ENCODE results near the gene DCTN4.

Gene DCTN4

DNA sequence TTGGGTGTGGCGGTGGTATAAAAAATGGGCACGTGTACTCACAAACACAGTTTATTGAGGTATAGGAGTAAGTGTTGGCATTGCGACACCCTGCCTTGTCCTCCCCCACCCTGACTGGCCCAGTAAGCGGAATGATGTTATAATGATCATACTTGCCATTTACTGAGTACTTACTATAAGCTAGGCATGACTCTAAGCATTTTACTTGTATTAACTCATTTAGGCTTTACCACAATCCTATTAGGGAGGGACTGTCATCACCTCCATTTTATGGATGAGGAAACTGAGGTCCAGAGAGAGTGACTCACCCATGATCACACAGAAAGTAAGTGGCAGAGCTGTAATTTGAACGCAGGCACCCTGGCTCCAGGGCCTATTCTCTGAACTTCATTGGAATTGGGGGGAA lies 22.0 kb upstream of the DCTN4 start:
- Histone ChIP-seq H3K4me3 (ENCODE audit: insufficient read depth, low read length, poor library complexity, severe bottlenecking) (no peak overlapping the region), H4K20me1 (ENCODE audit: low read depth, low read length) (no peaks in the 10 kb centered on the region), H3K27ac (ENCODE audit: low read depth, low read length) (no peak overlapping the region), H3F3A (ENCODE audit: insufficient read depth) (no peaks in the 10 kb centered on the region), H3K4me2 (ENCODE audit: low read depth, low read length, poor library complexity, severe bottlenecking) (no peak overlapping the region), H2AFZ (ENCODE audit: low read depth, low read length, severe bottlenecking) (no peak overlapping the region), H3K36me3 (ENCODE audit: low read length) (no peaks in the 10 kb centered on the region), H3K9ac (ENCODE audit: low read length) (no peak overlapping the region), H3K79me2 (ENCODE audit: insufficient read depth, low read length) (no peaks in the 10 kb centered on the region), H3K27me3 (ENCODE audit: low read length) (no peaks in the 10 kb centered on the region), H3K9me3 (ENCODE audit: insufficient read depth, low read length) (no peaks in the 10 kb centered on the region), H3K9me2 (replicated peaks; ENCODE audit: insufficient read depth, low read length) (no peaks in the 10 kb centered on the region)
- no peak for TF ChIP-seq EZH2phosphoT487 (conservative IDR thresholded peaks at IDR 0.05; ENCODE audit: low read length)
- TF ChIP-seq, protein P1, sequence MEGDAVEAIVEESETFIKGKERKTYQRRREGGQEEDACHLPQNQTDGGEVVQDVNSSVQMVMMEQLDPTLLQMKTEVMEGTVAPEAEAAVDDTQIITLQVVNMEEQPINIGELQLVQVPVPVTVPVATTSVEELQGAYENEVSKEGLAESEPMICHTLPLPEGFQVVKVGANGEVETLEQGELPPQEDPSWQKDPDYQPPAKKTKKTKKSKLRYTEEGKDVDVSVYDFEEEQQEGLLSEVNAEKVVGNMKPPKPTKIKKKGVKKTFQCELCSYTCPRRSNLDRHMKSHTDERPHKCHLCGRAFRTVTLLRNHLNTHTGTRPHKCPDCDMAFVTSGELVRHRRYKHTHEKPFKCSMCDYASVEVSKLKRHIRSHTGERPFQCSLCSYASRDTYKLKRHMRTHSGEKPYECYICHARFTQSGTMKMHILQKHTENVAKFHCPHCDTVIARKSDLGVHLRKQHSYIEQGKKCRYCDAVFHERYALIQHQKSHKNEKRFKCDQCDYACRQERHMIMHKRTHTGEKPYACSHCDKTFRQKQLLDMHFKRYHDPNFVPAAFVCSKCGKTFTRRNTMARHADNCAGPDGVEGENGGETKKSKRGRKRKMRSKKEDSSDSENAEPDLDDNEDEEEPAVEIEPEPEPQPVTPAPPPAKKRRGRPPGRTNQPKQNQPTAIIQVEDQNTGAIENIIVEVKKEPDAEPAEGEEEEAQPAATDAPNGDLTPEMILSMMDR (IDR thresholded peaks at IDR 0.05; ENCODE audit: insufficient read depth, low read length, poor library complexity, severe bottlenecking) = no peak

GRCh38 chr5:150780187-150780692 lies 21.4 kb upstream of the DCTN4 start:
- Histone ChIP-seq H2AFZ (ENCODE audit: low read depth, low read length, severe bottlenecking) (no peak overlapping the region), H3K36me3 (ENCODE audit: low read length) (no peaks in the 10 kb centered on the region)

GRCh38 chr5:150779397-150780186 lies 20.8 kb upstream of the DCTN4 start:
- H3K9me3 ChIP-seq (ENCODE audit: insufficient read depth, low read length) = no peaks in the 10 kb centered on the region
- TF ChIP-seq, protein P1 (IDR thresholded peaks at IDR 0.05; ENCODE audit: insufficient read depth, low read length, poor library complexity, severe bottlenecking) = no peak
- no peak for TF ChIP-seq EZH2phosphoT487 (conservative IDR thresholded peaks at IDR 0.05; ENCODE audit: low read length)
- no peaks in the 10 kb centered on the region for H3K9me2 ChIP-seq (replicated peaks; ENCODE audit: insufficient read depth, low read length)
- no peaks in the 10 kb centered on the region for H3K36me3 ChIP-seq (ENCODE audit: low read length)
- H2AFZ ChIP-seq (ENCODE audit: low read depth, low read length, severe bottlenecking) = no peak overlapping the region
- H3K9ac ChIP-seq (ENCODE audit: low read length) = no peak overlapping the region
- no peak overlapping the region for H3K4me2 ChIP-seq (ENCODE audit: low read depth, low read length, poor library complexity, severe bottlenecking)
- H3F3A ChIP-seq (ENCODE audit: insufficient read depth) = no peaks in the 10 kb centered on the region
- H3K4me3 ChIP-seq (ENCODE audit: insufficient read depth, low read length, poor library complexity, severe bottlenecking) = no peak overlapping the region
- H3K27me3 ChIP-seq (ENCODE audit: low read length) = no peaks in the 10 kb centered on the region
- no peak overlapping the region for H3K27ac ChIP-seq (ENCODE audit: low read depth, low read length)
- no peaks in the 10 kb centered on the region for H3K79me2 ChIP-seq (ENCODE audit: insufficient read depth, low read length)
- H4K20me1 ChIP-seq (ENCODE audit: low read depth, low read length) = no peaks in the 10 kb centered on the region

More at GRCh38 chr5:150780187-150780692, 21.4 kb upstream of the DCTN4 start:
- H3F3A ChIP-seq (ENCODE audit: insufficient read depth) = no peaks in the 10 kb centered on the region
- no peak overlapping the region for H3K9ac ChIP-seq (ENCODE audit: low read length)
- no peaks in the 10 kb centered on the region for H3K79me2 ChIP-seq (ENCODE audit: insufficient read depth, low read length)
- no peak overlapping the region for H3K27ac ChIP-seq (ENCODE audit: low read depth, low read length)
- TF ChIP-seq EZH2phosphoT487 (conservative IDR thresholded peaks at IDR 0.05; ENCODE audit: low read length) = no peak
- TF ChIP-seq, protein P1 (IDR thresholded peaks at IDR 0.05; ENCODE audit: insufficient read depth, low read length, poor library complexity, severe bottlenecking) = no peak
- no peaks in the 10 kb centered on the region for H4K20me1 ChIP-seq (ENCODE audit: low read depth, low read length)
- no peaks in the 10 kb centered on the region for H3K9me2 ChIP-seq (replicated peaks; ENCODE audit: insufficient read depth, low read length)
- no peaks in the 10 kb centered on the region for H3K9me3 ChIP-seq (ENCODE audit: insufficient read depth, low read length)
- H3K27me3 ChIP-seq (ENCODE audit: low read length) = no peaks in the 10 kb centered on the region
- no peak overlapping the region for H3K4me2 ChIP-seq (ENCODE audit: low read depth, low read length, poor library complexity, severe bottlenecking)
- no peak overlapping the region for H3K4me3 ChIP-seq (ENCODE audit: insufficient read depth, low read length, poor library complexity, severe bottlenecking)

All from SU-DHL-6 (cell line).